GM18870 (cell line): ENCODE data around the gene DNM1.

Experiments
- ATAC-seq: cut with Tn5 transposase; IDR thresholded peaks from one replicate; pipeline ENCODE4 v1.9.1; 2021; ENCODE audit warnings: moderate library complexity; ENCODE audit not compliant: unreplicated experiment

The DNM1 gene

DNA sequence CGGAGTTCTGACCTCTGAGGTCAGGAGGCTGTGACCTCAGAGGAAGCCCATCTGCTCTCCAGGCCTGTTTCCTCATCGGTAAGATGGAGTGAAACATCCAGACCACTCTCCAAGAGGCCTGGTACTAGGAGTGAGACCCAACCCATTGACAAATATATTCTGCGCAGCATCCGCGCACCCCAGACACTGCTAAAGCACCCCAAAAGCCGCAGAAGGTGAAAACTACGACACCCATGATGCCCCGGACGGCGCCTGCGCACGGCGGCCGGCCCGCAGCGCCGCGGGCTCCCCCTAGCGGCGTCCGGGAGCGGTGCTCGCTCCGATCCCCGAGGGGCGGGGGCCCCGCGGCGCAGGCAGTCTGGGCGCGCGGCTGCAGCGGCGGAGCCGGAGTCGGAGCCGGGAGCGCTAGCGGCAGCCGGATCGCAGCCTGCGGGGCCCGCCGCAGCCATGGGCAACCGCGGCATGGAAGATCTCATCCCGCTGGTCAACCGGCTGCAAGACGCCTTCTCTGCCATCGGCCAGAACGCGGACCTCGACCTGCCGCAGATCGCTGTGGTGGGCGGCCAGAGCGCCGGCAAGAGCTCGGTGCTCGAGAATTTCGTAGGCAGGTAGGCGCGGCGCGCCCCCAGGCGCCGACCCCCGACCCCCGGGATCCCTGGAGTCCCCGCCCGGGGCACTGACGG is at the start of gene DNM1:
Gene DNM1 (plus strand): TSS at position 356 of the 683 bp plus-strand sequence. CDS start 92 bp downstream, at position 448.
- no peak for ATAC-seq

GRCh38 chr9:128153947-128154695 is 49.1 kb upstream of the DNM1 start:
- ATAC-seq = no peak

- ATAC-seq = no peak
Observed at GRCh38 chr9:128155736-128156500, 47.3 kb upstream of the DNM1 start.

DNA sequence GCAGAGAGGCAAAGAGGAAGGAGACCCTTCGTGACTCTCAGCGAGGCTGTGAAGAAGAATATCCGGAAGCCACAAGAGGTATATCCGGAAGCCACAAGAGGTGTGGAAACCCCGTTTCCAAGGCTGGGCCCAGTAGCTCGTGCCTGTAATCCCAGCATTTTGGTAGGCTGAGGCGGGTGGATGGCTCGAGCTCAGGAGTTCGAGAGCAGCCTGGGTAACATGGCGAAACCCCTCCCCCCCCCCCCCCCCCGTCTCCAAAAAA is 43.7 kb upstream of the DNM1 start:
- ATAC-seq = no peak

DNA sequence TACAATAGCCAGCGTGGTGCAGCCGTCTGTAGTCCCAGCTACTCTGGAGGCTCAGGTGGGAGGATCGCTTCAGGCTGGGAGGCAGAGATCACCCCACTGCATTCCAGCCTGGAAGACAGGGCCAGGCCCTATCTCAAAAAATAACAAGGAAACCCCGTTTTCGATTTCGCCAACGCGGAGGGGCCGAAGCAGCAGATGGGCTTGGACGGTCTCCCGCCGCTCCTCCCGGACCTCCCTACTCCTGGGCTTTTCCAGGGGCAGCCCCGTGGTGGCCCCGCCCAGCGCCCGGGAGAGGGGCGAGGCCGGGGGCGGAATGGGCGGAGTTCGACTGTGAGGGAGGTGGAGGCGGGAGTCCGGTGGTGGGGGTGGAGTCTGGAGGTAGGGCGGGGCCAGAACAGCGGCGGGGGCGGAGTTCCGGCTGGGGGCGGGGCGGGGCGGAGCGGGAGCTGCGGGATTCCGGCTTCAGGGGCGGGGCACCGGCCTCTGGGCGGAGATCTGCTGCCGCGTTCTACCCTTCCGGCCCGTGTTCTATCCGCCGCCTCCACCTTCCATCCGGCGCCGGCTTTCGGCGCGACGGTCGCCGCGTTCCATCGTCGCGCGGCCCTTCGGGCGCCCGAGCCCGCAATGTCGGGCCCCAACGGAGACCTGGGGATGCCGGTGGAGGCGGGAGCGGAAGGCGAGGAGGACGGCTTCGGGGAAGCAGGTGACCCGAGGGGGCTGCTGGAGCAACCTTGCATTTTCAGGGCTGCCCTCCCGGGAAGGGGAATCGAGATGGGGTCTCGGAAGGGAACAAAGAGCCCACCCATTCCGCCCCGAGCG is 43.2 kb upstream of the DNM1 start, which contains the start of gene BBLN:
Gene BBLN (plus strand): TSS at position 482 of the 819 bp plus-strand sequence. CDS start 143 bp downstream, at position 625.
- ATAC-seq = no peak

GRCh38 chr9:128160603-128160987 is 42.6 kb upstream of the DNM1 start:
- ATAC-seq = no peak

DNA sequence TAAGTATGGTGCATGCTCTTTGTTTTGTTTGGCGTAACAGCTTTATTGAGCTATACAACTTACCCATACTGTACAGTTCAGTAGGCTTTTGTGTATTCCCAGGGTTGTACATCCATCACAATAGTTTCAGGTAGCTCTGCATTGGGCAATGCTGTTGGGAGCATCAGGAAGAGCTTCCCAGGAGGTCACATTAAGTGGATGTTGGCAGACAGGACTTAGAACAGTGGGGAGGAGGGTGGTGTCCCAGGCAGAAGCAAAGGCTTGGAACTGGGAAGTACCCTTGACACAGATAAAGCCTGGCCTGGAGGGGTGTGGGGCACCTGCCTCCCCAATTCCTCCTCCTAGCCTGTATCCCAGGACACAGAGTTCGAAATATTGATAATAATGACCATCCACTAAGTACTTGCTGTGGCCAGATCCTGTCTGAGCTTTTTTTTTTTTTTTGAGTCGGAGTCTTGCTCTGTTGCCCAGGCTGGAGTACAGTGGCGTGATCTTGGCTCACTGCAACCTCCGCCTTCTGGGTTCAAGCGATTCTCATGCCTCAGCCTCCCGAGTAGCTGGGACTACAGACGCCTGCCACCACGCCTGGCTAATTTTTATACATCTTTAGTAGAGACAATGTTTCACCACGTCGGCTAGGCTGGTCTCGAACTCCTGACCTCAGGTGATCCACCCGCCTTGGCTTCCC is 41.8 kb upstream of the DNM1 start:
- no peak for ATAC-seq

GRCh38 chr9:128162215-128163026 is 40.8 kb upstream of the DNM1 start:
- no peak for ATAC-seq

DNA sequence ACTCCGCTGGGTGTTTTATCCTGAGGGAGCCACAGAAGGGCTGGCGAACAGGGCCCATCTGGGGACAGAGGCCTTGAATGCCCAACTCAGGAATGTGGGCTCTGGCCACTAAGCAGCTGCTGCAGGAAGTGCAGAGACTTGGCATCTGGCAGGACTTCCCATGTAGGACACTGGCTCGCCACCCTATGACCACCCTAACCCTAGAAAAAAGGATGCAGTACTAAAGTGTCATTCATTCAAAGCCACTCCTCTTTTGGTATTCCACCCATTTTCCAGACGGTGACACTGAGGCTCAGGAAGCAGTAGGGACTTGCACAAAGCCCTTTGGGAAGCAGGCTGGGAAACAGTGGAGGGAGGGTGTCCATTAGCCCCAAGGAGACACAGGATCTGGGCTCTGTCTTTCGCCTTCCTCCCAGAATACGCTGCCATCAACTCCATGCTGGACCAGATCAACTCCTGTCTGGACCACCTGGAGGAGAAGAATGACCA is 40.1 kb upstream of the DNM1 start:
- ATAC-seq = no peak

DNA sequence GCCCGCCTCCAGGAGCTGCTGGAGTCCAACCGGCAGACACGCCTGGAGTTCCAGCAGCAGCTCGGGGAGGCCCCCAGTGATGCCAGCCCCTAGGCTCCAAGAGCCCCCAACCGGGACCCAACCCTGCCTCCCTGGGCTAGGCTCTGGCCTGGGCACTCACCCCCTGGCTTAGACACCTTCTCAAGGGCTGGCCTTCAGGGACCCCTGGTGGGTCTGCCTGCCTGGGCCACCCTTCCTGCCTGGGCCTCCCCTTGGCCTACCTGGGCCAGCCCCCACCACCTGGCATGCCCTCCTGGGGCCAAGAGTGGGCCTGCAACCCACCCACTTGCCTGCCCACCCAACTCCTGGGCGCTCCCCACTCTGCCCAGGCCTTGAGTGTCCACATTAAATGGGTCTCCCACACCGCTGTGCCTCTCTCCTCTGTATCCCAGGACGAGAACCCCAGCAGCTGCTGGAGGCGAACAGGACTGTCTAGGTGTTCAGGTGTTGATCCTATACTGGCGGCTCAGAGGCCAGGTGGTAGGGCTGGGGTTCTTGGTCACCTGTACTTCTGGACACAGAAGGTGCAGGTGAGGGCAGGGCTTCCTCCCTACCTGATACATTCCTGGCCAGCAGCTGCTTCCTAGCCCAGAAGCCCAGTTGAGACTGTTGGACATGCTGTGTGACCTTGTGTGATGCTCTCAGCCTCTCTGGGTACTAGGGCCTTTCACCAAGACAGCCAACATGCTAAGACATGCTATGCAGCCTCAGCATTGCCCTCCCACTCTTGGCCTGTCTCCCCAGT is 39.5 kb upstream of the DNM1 start:
- no peak for ATAC-seq

DNA sequence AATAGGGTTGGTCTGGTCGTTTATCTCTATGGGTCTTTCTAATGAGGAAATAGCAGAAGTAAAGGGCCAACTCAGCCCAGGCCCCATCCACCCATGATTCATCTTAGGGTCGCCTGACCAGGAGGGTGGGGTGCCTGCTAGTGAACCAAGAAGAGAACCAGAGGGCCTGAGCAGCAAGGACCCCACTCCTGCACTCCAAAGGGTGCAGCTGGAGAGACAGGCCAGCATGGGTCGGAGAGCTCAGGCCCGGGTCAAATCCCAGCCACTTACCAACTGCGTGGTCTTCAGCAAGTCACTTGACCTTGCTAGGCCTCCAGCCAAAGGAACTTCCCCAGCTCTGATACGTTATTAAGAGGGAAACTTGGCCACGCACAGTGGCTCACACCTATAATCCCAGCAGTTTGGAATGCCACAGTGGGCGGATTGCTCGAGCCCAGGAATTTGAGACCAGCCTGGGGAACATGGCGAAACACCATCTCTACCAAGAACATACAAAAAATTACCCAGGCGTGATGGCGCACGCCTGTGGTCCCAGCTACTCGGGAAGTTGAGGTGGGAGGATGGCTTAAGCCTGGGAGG is 38.8 kb upstream of the DNM1 start:
- ATAC-seq = no peak

DNA sequence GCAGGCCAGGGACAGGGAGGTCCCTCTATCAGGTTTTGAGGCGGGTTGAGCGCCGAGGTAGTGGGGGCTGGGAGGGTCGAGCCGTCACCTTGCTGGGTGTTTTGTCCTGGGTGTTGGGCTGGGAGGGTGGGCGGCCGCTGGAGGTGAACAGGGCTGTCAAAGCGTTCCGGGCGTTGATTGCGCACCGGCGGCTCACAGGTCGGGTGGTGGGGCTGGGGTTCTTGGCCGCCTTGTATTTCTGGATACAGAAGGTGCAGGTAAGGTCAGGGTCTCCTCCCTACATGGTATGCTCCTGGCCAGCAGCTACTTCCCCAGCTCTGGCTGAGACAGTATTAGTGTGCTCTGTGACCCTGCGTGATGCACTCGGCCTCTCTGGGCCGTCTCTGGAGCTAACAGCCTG is 37.0 kb upstream of the DNM1 start:
- ATAC-seq = no peak

GRCh38 chr9:128167209-128167608 is 36.0 kb upstream of the DNM1 start:
- no peak for ATAC-seq

DNA sequence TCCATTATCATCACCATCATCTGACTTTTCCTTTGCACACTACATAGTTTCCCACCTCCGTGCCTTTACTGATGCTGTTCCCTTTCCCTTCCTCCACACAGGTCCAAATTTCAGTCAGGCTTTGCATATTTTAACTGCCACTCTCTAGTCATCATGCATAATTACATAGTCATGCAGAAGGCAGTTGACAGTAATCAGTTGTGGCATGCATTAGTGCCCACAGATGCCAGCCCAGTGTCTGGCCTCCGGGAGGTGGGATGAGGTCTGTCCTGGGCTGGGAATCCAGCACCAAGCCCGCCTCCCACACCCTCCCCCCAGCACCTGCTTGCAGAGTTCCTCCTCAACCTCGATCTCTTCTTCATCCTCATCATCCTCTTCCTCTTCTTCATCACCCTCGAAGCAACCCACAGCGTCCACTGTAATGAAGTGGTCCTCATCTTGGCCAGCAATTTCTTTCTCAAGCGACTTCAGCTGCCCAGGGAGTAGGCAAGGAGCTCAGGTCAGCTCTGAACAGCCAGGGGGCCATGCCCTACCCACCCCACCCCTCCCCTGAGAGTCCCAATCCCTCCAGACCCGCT is 34.4 kb upstream of the DNM1 start:
- ATAC-seq = no peak

DNA sequence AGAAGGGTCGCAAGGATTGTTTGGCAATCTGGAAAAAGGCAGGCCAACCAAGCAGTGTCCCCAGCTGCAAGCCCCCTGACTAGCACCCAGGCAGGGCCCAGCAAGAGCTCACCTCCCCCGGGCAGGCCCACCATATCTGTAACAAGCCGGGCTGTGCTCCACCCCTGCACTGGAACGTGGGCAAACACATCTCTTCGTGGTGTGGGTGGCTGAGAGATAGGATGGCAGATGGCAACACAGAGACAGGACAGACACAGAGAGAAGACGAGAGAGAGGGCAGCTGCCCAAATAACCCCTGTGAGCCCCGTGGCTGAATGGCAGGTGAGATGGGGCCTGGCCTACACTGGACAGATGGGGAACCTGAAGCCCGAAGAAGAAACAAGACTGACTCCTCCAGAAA is 33.7 kb upstream of the DNM1 start:
- ATAC-seq = no peak

DNA sequence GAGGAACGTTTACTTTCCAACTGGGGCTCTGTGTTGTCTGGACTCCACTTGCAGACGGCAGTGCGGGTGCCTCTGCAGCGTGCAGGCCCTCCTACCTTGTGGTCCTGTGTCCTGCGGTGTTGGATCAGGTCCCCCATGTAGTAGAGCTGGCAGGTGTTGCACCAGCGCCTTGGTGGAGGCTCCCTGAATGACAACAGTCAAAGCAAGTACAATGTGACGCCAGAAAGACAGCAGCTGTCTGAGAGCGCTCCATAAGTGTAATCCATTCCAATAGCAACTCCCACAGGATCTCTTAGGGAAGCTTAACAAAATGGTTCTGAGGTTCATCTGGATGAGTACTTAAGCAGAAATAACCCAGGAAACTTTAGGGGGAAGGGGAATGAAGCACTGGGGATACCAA is 33.3 kb upstream of the DNM1 start:
- no peak for ATAC-seq

GRCh38 chr9:128174062-128174461 is 29.1 kb upstream of the DNM1 start:
- ATAC-seq = no peak

DNA sequence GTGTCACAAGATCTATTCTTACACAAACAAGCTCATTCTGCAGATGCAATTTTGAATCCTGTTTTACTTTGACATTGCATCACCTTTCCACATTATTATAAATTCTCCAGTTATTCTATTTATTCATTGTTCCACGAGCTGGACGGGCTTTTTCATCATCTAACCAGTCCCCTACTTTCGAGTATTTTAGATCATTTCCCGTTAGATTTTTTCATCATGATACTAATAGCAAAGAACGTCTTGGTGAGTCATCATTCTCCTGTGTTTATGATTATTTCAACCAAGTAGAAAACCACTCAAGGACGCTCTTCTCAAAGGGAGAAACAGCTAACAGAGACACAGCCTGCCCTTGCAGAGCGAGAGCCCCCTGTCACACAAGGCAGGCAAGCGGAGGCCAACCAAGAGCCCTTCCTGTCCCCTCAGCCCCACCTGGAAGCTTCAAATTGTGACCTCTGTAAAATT is 28.0 kb upstream of the DNM1 start:
- no peak for ATAC-seq
